HG02938 (cell line): Measurements from ENCODE around the gene CDON.

ENCODE experiments used
- ATAC-seq: cut with Tn5 transposase; IDR thresholded peaks from one replicate; pipeline ENCODE4 v1.9.1; 2021; ENCODE audit warnings: mild to moderate bottlenecking, moderate library complexity; ENCODE audit not compliant: unreplicated experiment

CDON gene

DNA sequence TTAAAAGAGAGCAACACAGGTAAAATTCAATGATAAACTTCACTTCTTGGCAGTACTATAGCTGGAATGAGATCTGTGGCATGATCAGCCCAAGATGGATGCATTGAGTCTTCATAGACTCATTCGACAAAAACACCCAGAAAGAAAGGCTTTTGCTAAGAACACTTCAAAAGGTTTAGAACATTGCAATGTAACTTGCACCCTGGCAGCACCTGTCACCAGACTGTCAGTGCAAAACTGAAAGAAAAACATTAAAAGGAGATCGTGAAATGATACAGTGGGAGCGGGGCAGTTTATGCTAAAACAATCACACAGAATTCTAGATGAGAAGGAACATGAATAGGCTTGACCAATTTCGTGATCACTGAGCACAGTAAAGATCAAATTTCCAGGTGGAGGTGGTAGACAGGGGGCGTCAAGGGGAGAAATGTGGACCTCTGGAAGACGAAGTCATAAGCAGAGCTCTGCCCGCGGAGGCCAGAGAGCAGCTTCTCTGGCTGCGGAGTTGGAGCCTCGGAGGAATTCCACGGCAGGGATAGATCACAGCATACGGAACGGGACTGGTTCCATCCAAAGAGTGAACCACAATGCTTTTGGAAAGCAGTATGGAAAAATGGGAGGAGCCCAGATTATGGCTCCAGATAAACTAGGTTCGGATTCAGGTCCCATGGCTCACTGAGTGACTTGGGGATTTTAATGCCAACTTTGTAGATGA lies 104.9 kb downstream of the CDON start:
- no peak for ATAC-seq

DNA sequence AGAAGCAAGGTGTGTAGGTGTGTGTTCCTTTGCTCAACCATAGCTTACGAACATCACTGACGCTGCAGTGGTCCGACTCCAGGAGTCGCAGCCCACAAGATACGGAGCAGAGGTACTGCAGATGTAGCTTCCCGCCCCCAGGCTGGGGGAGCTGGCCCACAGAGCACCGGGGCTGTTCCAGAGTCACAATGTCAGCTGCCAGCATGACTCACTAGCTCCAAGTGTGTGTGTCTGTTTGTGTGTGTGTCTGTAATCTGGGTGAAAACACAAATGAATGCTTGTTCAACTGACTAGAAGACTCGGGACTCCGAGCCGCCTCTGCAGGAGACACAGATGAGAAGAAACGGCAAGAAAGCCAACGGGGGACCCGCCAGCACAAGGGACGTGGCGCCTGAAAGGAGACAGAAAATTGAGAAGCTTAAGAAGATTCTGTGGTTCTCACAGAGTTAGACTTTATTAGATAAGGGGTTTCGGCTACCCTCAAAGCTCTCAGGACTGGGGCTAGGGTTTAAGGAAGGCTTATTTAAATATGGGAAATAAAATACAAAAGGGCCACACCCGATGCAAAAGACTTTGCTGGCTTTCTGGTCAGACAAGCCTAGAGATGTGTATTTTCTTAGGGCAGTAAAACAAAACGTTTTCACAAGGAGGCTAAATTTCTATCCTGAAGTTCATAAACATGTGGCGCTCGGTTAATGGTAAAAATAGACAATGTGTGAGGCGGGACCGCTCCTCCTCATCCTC lies 106.1 kb downstream of the CDON start:
- ATAC-seq, result no peak

- no peak for ATAC-seq
Measured at GRCh38 chr11:125955856-125956255, 106.8 kb downstream of the CDON start.

DNA sequence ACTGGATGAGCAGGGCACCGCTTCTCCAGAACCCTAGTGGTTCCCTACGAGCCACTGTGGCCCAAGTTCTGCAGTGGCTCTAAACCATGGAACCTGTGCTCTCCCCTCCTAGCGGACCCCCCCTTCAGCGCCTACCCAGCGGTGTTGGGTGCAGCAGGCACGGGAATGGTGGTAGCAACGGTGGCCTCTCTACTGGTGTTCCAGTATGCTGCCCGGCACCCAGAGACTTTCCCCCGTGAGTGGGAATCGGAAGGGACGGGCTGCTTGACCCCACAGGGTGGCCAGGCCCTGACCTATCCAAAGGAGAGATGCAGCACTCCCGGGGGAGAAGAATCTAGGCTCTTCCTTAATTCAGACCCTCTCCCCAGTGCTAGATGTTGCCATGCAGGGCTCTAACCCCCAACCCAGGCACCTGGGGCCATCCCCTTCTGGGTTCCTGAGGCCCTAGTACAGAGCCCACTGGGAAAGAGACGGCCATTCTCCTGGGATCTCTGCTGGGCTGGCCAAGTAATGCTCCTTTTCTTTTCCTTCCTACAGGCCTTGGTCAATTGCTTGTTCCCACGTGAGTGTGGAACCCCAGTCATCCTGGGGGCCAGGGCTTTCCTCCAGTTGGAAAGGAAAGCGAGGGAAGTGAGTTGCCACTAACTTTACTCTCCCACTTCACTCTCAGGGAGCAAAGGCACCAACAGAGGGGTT lies 107.6 kb downstream of the CDON start:
- ATAC-seq, result no peak

DNA sequence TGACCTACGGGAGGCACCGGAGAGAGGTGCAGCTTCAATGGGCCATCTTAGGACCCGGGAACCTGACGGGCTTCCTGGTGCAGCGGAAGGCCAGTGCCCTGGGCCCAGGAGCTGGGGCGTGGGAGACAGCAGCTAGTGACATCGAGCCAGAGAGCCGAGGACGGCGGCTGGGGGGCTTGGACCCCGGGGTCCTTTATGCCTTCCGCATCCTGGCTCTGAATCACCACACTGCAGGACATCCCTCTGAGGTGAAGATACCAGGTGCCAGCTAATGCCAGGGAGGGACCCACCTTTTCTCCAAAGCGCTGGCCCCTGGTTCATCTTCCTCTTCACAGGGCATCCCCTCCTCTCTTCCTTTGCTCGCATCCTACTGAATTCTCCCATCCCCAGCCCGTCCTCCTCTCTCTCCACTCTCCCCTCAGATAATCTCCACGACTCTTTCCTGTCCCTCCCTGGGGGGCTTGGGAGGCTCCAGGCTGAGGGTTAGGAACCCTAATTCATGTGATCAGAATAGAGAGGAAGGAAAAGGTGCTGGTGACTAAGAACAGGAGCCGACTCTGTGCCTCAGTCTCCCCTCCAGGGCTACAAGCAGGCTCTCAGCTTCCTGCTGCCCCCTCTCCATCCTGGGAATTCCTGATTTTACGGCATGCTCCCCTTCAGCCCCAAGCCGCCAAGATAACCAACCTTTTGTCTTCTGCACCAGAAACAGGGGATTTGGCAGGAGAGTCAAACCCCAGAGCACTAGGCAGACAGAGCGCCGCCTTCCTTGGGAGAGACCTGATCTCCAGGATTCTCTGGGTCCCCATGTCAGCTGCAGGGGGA lies 108.3 kb downstream of the CDON start:
- no peak for ATAC-seq

- no peak for ATAC-seq
Measured at GRCh38 chr11:125953401-125953935, 109.2 kb downstream of the CDON start.

GRCh38 chr11:125952973-125953372 lies 109.7 kb downstream of the CDON start:
- no peak for ATAC-seq

GRCh38 chr11:125952559-125952958 lies 110.1 kb downstream of the CDON start:
- ATAC-seq, result no peak

- ATAC-seq, result no peak
Measured at GRCh38 chr11:125951731-125952130, 110.9 kb downstream of the CDON start.

GRCh38 chr11:125950696-125951651 lies 111.7 kb downstream of the CDON start:
- ATAC-seq, result no peak

- ATAC-seq, result no peak
Measured at GRCh38 chr11:125950178-125950490, 112.5 kb downstream of the CDON start.

- ATAC-seq, result no peak
Measured at GRCh38 chr11:125949271-125950177, 113.1 kb downstream of the CDON start.

DNA sequence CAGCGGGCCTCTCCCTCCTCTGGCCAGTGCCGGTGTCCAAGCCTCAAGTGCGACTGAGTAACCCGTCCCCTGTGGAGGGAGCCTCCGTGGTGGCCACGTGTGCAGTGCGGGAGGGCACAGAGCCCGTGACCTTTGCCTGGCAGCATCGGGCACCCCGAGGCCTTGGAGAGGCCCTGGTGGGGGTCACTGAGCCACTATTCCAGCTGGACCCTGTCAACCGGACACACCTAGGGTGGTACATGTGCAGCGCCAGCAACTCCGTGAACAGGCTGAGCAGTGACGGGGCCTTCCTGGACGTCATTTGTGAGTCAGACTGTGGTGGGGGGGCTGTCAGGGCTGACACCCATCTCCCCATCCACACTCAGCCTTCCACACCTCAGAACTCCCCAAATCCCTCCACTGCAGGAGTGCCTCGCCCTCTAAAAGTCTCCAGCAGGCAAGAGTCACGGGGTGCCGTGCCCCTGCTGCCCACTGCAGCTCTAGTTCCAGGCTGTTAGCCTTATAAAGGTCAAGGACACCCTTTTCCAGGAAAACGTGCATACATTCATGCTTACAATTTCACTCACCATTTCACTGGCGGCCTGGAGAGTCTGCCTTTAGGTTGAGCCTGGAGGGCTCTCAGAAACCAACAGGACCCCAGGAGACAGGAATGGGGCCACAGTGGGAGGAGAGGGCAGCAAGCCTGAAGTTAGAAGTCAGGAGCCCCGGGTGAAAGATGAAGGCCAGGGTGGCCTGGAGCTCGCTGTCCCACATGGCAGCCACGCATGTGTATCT lies 114.2 kb downstream of the CDON start:
- ATAC-seq, result no peak

DNA sequence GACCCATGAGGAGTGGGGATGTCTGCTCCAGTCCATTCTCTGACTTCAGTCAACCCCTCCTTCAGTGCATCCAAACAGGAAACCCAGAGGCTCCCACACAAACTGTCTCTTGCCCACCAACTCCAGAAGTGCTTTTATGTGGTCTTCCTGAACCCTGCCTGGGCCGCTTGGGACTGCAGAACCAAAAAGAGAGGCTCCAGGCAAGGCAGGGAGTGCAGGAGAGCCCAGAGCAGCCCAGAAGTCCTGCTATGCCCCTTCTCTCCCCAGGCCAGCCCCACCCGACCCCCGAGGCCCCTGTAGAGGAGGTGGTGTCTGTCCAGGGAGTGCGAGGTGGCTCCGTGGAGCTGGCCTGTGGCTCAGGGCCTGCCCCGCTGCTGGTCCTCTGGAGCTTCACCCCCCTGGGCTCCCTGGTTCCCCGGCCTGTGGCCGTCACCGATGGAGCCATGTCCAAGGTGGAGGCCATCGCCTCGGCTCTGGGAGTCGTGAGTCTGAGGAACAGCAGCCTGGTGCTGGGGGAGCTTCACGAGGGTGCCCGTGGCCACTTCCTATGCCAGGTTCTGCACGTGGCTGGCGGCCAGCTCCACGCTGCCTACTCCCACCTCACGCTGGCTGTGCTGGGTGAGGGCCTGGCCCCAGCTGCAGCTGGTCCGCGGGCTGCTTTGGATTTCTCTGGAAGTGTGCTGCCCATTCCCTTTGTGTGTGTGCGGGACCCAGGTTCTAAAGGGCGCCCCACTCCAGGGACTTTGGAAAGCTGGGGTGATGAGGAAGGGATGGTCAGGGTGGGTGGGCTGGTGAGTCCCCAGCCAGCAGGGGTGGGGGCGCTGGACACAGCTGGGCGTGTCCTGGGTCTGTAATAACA lies 115.0 kb downstream of the CDON start:
- no peak for ATAC-seq

- no peak for ATAC-seq
Measured at GRCh38 chr11:125946712-125947418, 115.8 kb downstream of the CDON start.

- ATAC-seq, result no peak
Measured at GRCh38 chr11:125945797-125946520, 116.7 kb downstream of the CDON start, which contains the start of gene VSIG10L2. VSIG10L2 (plus strand) TSS chr11:125946044; CDS start chr11:125946056, 12 bp downstream.
